WTC11 (cell line): ENCODE results near the gene MLPH. TPM values are rescaled to one million over a fixed set of nuclear protein-coding genes. Genes with fewer than 3 reads are reported as not detected.

ENCODE experiments used
- ATAC-seq: fragments of 200-7000 bp; cut with Tn5 transposase; 2 replicates; pipeline ENCODE4 v1.10.0; 2021; ENCODE audit warnings: mild to moderate bottlenecking, moderate library complexity
- CTCF ChIA-PET: fragments of 300-600 bp; sonication (Branson Sonifier 250); formaldehyde crosslinking; loops from one replicate; lab custom pipeline; 2021; ENCODE audit warnings: antibody characterized with exemption; lab: Charles Lee
- POLR2A ChIA-PET: fragments of 350-600 bp; sonication (Branson Sonifier 250); formaldehyde crosslinking; loops from one replicate; lab custom pipeline; 2021; ENCODE audit warnings: antibody characterized with exemption; lab: Charles Lee
- DNase-seq: peaks from one replicate; pipeline ENCODE4 v3.0.0; 2021; ENCODE audit warnings: low spot score
- H3K27ac Mint-ChIP-seq: 2 replicates; pipeline ENCODE4 v1.8.0; 2021; ENCODE audit warnings: mixed read lengths
- H3K27me3 Mint-ChIP-seq: 2 replicates; pipeline ENCODE4 v1.8.0; 2021; ENCODE audit warnings: low read depth, mild to moderate bottlenecking, moderate library complexity, mixed read lengths
- H3K36me3 Mint-ChIP-seq: 2 replicates; pipeline ENCODE4 v1.8.0; 2021; ENCODE audit warnings: mixed read lengths
- H3K4me1 Mint-ChIP-seq: 2 replicates; pipeline ENCODE4 v1.8.0; 2022; ENCODE audit warnings: mixed read lengths
- H3K4me3 Mint-ChIP-seq: 2 replicates; pipeline ENCODE4 v1.8.0; 2021; ENCODE audit warnings: mild to moderate bottlenecking, moderate library complexity, mixed read lengths
- H3K9me3 Mint-ChIP-seq: 2 replicates; pipeline ENCODE4 v1.8.0; 2021; ENCODE audit warnings: mixed read lengths
- NFATC4 ChIP-seq: fragments of 250-450 bp; sonication (Bioruptor Pico); IDR thresholded peaks from 2 replicates; pipeline ENCODE4 v1.9.0; 2021; ENCODE audit warnings: mild to moderate bottlenecking
- NFYB ChIP-seq: sonication (generic); formaldehyde crosslinking; conservative IDR thresholded peaks from 2 replicates; pipeline ENCODE4 v1.8.0; 2022; ENCODE audit warnings: low read depth, missing genetic modification reagents
- OVOL2 ChIP-seq: fragments of 250-450 bp; sonication (Bioruptor Pico); IDR thresholded peaks from 2 replicates; pipeline ENCODE4 v1.9.0; 2021; ENCODE audit warnings: mild to moderate bottlenecking, borderline replicate concordance
- RELA ChIP-seq: sonication (generic); formaldehyde crosslinking; IDR thresholded peaks from 2 replicates; pipeline ENCODE4 v1.8.1; 2022; ENCODE audit warnings: missing genetic modification reagents, mild to moderate bottlenecking, borderline replicate concordance
- SMAD4 ChIP-seq: sonication (generic); formaldehyde crosslinking; IDR thresholded peaks from 2 replicates; pipeline ENCODE4 v1.8.0; 2022; ENCODE audit warnings: mild to moderate bottlenecking, missing genetic modification reagents
- ZNF219 ChIP-seq: sonication (generic); formaldehyde crosslinking; IDR thresholded peaks from 2 replicates; pipeline ENCODE4 v1.8.0; 2023; ENCODE audit warnings: missing genetic modification reagents, mild to moderate bottlenecking, borderline replicate concordance
- ZNF232 ChIP-seq: sonication (generic); formaldehyde crosslinking; IDR thresholded peaks from 2 replicates; pipeline ENCODE4 v1.8.0; 2022; ENCODE audit warnings: mild to moderate bottlenecking, missing genetic modification reagents
- total RNA-seq: library from RNA; stranded (reverse); gene quantifications from 3 replicates; pipeline ENCODE4 v1.2.3, GENCODE V29; 2021
- TF ChIP-seq, protein P1 (sequence below): sonication (generic); formaldehyde crosslinking; IDR thresholded peaks from 2 replicates; pipeline ENCODE4 v1.8.1; 2022; ENCODE audit warnings: mild to moderate bottlenecking, missing genetic modification reagents, moderate library complexity, borderline replicate concordance
- TF ChIP-seq, protein P2 (sequence below): sonication (generic); formaldehyde crosslinking; IDR thresholded peaks from 2 replicates; pipeline ENCODE4 v1.8.0; 2022; ENCODE audit warnings: mild to moderate bottlenecking, missing genetic modification reagents
- TF ChIP-seq, protein P3 (sequence below): sonication (generic); formaldehyde crosslinking; IDR thresholded peaks from 2 replicates; pipeline ENCODE4 v1.8.0; 2022; ENCODE audit warnings: missing genetic modification reagents
- TF ChIP-seq, protein P4 (sequence below): fragments of 250-450 bp; sonication (Bioruptor Pico); IDR thresholded peaks from 2 replicates; pipeline ENCODE4 v1.9.0; 2021; ENCODE audit warnings: mild to moderate bottlenecking
- TF ChIP-seq, protein P5 (sequence below): sonication (generic); formaldehyde crosslinking; IDR thresholded peaks from 2 replicates; pipeline ENCODE4 v1.8.1; 2023; ENCODE audit warnings: mild to moderate bottlenecking, moderate library complexity, missing genetic modification reagents
- TF ChIP-seq, protein P6 (sequence below): fragments of 250-450 bp; sonication (Bioruptor Pico); IDR thresholded peaks from 2 replicates; pipeline ENCODE4 v1.9.0; 2021; ENCODE audit warnings: mild to moderate bottlenecking, borderline replicate concordance
- TF ChIP-seq, protein P7 (sequence below): sonication (generic); formaldehyde crosslinking; IDR thresholded peaks from 2 replicates; pipeline ENCODE4 v1.8.0; 2022; ENCODE audit warnings: mild to moderate bottlenecking, missing genetic modification reagents
- TF ChIP-seq, protein P8 (sequence below): sonication (generic); formaldehyde crosslinking; IDR thresholded peaks from 2 replicates; pipeline ENCODE4 v1.8.1; 2022; ENCODE audit warnings: missing genetic modification reagents, borderline replicate concordance

The MLPH gene
- total RNA-seq, 1 experiment from 2014 or later: 10.3 TPM

DNA sequence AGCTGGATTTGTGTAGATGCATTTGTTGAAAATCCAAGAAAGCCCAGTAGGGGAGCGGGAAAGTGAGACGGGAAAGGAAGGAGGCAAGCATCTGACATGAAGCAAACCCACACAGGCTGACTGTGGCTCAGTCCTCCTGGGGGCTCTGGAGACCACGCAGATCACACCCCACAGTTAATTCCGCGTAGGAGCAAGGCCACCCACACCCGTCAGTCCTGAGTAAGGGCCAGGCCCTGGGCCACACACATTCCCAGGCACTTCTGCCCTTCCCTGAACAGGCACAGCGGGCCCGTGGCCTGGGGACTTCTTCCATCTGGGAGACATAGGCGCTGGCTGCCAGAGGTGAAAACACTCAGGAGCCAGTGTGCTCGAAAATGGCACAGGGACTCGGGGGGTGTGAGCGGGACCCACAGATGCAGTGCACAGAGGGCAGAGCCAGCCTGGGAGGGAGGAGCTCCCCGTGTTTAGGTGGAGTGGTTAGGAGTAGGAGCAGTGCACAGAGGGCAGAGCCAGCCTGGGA lies 59.9 kb downstream of the MLPH start:
- Mint-ChIP-seq H3K4me1 (peaks cover 13% of the 10 kb centered on the region), H3K36me3 (peaks cover 3% of the 10 kb centered on the region; the same call in 1 of the 2 replicates), H3K27me3 (no peaks in the 10 kb centered on the region), H3K27ac (no peak overlapping the region), H3K4me3 (no peak overlapping the region), H3K9me3 (no peaks in the 10 kb centered on the region)
- TF ChIP-seq SMAD4 (CRISPR knock-in tag) (no peak), NFYB (CRISPR knock-in tag) (no peak)
- DNase-seq: no peak
- ChIA-PET POLR2A (no interaction called here), CTCF (interaction anchor here (0.7 to 6.0 kb wide), 5 partner anchors 26 to 382 kb away, joined by 3 to 54 read pairs (median 4); no protein-coding TSS in a partner anchor)
- ATAC-seq: no peak

DNA sequence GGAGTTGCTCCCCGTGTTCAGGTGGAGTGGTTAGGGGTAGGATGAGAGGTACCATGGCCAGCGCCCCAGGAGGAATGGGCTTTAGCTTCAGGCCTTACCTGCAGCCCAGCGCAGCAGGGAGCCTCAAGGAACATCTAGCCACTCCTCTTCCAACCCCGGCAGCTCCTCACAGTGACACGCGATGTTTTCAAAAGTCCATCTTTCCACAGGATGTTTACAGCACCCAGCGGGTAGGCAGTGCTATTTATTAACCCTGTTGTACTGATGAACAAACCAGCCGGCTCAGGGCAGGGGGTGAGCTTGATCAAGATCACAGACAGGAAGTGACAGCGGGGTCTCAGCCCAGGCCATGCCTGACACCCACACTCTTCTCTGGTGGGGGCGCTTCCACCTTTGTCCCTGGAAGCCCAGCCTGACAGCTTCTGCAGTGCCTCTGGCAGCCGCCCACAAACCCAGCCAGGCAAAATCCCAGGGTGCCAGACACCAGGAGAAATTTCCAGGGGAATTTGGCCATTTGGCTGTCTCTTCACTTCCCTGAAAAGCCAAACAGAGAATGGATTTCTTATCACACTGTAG lies 60.9 kb downstream of the MLPH start:
- ChIA-PET POLR2A (no interaction called here), CTCF (interaction anchor here (1.2 to 6.0 kb wide), 4 partner anchors 25 to 126 kb away, joined by 3 to 54 read pairs (median 8); no protein-coding TSS in a partner anchor)
- ATAC-seq (peak; percentile 85), DNase-seq (peak; percentile 62)
- peaks cover 13% of the 10 kb centered on the region for H3K4me1 Mint-ChIP-seq
- H3K36me3 Mint-ChIP-seq: peaks cover 10% of the 10 kb centered on the region
- no peak overlapping the region for H3K4me3 Mint-ChIP-seq
- peaks cover 8% of the 10 kb centered on the region for H3K9me3 Mint-ChIP-seq
- no peak overlapping the region for H3K27ac Mint-ChIP-seq
- H3K27me3 Mint-ChIP-seq: no peaks in the 10 kb centered on the region
- TF ChIP-seq, protein P1, sequence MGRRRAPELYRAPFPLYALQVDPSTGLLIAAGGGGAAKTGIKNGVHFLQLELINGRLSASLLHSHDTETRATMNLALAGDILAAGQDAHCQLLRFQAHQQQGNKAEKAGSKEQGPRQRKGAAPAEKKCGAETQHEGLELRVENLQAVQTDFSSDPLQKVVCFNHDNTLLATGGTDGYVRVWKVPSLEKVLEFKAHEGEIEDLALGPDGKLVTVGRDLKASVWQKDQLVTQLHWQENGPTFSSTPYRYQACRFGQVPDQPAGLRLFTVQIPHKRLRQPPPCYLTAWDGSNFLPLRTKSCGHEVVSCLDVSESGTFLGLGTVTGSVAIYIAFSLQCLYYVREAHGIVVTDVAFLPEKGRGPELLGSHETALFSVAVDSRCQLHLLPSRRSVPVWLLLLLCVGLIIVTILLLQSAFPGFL (CRISPR knock-in tag): no peak
- TF ChIP-seq NFYB (CRISPR knock-in tag) (no peak), OVOL2 (no peak), ZNF219 (CRISPR knock-in tag) (no peak), RELA (CRISPR knock-in tag) (no peak), ZNF232 (CRISPR knock-in tag) (0 out of 2 replicates have a peak, but pooled peaks have one; percentile 39), NFATC4 (CRISPR knock-in tag) (no peak)
- TF ChIP-seq, protein P2, sequence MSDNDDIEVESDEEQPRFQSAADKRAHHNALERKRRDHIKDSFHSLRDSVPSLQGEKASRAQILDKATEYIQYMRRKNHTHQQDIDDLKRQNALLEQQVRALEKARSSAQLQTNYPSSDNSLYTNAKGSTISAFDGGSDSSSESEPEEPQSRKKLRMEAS: no peak
- TF ChIP-seq, protein P3, sequence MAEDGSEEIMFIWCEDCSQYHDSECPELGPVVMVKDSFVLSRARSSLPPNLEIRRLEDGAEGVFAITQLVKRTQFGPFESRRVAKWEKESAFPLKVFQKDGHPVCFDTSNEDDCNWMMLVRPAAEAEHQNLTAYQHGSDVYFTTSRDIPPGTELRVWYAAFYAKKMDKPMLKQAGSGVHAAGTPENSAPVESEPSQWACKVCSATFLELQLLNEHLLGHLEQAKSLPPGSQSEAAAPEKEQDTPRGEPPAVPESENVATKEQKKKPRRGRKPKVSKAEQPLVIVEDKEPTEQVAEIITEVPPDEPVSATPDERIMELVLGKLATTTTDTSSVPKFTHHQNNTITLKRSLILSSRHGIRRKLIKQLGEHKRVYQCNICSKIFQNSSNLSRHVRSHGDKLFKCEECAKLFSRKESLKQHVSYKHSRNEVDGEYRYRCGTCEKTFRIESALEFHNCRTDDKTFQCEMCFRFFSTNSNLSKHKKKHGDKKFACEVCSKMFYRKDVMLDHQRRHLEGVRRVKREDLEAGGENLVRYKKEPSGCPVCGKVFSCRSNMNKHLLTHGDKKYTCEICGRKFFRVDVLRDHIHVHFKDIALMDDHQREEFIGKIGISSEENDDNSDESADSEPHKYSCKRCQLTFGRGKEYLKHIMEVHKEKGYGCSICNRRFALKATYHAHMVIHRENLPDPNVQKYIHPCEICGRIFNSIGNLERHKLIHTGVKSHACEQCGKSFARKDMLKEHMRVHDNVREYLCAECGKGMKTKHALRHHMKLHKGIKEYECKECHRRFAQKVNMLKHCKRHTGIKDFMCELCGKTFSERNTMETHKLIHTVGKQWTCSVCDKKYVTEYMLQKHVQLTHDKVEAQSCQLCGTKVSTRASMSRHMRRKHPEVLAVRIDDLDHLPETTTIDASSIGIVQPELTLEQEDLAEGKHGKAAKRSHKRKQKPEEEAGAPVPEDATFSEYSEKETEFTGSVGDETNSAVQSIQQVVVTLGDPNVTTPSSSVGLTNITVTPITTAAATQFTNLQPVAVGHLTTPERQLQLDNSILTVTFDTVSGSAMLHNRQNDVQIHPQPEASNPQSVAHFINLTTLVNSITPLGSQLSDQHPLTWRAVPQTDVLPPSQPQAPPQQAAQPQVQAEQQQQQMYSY (CRISPR knock-in tag): 0 out of 2 replicates have a peak, but pooled peaks have one; percentile 32
- TF ChIP-seq, protein P4, sequence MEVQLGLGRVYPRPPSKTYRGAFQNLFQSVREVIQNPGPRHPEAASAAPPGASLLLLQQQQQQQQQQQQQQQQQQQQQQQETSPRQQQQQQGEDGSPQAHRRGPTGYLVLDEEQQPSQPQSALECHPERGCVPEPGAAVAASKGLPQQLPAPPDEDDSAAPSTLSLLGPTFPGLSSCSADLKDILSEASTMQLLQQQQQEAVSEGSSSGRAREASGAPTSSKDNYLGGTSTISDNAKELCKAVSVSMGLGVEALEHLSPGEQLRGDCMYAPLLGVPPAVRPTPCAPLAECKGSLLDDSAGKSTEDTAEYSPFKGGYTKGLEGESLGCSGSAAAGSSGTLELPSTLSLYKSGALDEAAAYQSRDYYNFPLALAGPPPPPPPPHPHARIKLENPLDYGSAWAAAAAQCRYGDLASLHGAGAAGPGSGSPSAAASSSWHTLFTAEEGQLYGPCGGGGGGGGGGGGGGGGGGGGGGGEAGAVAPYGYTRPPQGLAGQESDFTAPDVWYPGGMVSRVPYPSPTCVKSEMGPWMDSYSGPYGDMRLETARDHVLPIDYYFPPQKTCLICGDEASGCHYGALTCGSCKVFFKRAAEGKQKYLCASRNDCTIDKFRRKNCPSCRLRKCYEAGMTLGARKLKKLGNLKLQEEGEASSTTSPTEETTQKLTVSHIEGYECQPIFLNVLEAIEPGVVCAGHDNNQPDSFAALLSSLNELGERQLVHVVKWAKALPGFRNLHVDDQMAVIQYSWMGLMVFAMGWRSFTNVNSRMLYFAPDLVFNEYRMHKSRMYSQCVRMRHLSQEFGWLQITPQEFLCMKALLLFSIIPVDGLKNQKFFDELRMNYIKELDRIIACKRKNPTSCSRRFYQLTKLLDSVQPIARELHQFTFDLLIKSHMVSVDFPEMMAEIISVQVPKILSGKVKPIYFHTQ (CRISPR knock-in tag): no peak
- TF ChIP-seq, protein P5, sequence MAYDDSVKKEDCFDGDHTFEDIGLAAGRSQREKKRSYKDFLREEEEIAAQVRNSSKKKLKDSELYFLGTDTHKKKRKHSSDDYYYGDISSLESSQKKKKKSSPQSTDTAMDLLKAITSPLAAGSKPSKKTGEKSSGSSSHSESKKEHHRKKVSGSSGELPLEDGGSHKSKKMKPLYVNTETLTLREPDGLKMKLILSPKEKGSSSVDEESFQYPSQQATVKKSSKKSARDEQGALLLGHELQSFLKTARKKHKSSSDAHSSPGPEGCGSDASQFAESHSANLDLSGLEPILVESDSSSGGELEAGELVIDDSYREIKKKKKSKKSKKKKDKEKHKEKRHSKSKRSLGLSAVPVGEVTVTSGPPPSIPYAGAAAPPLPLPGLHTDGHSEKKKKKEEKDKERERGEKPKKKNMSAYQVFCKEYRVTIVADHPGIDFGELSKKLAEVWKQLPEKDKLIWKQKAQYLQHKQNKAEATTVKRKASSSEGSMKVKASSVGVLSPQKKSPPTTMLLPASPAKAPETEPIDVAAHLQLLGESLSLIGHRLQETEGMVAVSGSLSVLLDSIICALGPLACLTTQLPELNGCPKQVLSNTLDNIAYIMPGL (CRISPR knock-in tag): no peak
- TF ChIP-seq, protein P6, sequence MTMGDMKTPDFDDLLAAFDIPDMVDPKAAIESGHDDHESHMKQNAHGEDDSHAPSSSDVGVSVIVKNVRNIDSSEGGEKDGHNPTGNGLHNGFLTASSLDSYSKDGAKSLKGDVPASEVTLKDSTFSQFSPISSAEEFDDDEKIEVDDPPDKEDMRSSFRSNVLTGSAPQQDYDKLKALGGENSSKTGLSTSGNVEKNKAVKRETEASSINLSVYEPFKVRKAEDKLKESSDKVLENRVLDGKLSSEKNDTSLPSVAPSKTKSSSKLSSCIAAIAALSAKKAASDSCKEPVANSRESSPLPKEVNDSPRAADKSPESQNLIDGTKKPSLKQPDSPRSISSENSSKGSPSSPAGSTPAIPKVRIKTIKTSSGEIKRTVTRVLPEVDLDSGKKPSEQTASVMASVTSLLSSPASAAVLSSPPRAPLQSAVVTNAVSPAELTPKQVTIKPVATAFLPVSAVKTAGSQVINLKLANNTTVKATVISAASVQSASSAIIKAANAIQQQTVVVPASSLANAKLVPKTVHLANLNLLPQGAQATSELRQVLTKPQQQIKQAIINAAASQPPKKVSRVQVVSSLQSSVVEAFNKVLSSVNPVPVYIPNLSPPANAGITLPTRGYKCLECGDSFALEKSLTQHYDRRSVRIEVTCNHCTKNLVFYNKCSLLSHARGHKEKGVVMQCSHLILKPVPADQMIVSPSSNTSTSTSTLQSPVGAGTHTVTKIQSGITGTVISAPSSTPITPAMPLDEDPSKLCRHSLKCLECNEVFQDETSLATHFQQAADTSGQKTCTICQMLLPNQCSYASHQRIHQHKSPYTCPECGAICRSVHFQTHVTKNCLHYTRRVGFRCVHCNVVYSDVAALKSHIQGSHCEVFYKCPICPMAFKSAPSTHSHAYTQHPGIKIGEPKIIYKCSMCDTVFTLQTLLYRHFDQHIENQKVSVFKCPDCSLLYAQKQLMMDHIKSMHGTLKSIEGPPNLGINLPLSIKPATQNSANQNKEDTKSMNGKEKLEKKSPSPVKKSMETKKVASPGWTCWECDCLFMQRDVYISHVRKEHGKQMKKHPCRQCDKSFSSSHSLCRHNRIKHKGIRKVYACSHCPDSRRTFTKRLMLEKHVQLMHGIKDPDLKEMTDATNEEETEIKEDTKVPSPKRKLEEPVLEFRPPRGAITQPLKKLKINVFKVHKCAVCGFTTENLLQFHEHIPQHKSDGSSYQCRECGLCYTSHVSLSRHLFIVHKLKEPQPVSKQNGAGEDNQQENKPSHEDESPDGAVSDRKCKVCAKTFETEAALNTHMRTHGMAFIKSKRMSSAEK (CRISPR knock-in tag): no peak
- TF ChIP-seq, protein P7, sequence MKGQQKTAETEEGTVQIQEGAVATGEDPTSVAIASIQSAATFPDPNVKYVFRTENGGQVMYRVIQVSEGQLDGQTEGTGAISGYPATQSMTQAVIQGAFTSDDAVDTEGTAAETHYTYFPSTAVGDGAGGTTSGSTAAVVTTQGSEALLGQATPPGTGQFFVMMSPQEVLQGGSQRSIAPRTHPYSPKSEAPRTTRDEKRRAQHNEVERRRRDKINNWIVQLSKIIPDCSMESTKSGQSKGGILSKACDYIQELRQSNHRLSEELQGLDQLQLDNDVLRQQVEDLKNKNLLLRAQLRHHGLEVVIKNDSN (CRISPR knock-in tag): no peak
- TF ChIP-seq, protein P8, sequence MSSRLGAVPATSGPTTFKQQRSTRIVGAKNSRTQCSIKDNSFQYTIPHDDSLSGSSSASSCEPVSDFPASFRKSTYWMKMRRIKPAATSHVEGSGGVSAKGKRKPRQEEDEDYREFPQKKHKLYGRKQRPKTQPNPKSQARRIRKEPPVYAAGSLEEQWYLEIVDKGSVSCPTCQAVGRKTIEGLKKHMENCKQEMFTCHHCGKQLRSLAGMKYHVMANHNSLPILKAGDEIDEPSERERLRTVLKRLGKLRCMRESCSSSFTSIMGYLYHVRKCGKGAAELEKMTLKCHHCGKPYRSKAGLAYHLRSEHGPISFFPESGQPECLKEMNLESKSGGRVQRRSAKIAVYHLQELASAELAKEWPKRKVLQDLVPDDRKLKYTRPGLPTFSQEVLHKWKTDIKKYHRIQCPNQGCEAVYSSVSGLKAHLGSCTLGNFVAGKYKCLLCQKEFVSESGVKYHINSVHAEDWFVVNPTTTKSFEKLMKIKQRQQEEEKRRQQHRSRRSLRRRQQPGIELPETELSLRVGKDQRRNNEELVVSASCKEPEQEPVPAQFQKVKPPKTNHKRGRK (CRISPR knock-in tag): no peak
